ENCODE measurements around the gene HNRNPH2.

HNRNPH2 gene

GRCh38 chrX:101398694-101399093 is 9.3 kb upstream of the HNRNPH2 start:
- no peak for DNase-seq

- no peak for DNase-seq
These were observed 8.2 kb upstream of the HNRNPH2 start for GRCh38 chrX:101399825-101400224.

- no peak for DNase-seq
These were observed 765 bp upstream of the HNRNPH2 start for GRCh38 chrX:101407167-101407747.

- DNase-seq: no peak
These were observed 465 bp downstream of the HNRNPH2 start for GRCh38 chrX:101408532-101408841.

GRCh38 chrX:101409043-101409442 is 1.0 kb downstream of the HNRNPH2 start:
- DNase-seq: no peak

GRCh38 chrX:101410461-101410860 is 2.4 kb downstream of the HNRNPH2 start:
- no peak for DNase-seq

GRCh38 chrX:101411984-101412383 is 4.0 kb downstream of the HNRNPH2 start:
- no peak for DNase-seq

GRCh38 chrX:101415180-101416145 is 7.4 kb downstream of the HNRNPH2 start:
- peak in 1 of 2 experiments; percentile 8 for DNase-seq

- no peak for DNase-seq
These were observed 8.7 kb downstream of the HNRNPH2 start for GRCh38 chrX:101416691-101417090.

- DNase-seq: no peak
These were observed 9.2 kb downstream of the HNRNPH2 start for GRCh38 chrX:101417190-101417589.

GRCh38 chrX:101417981-101418841 is 10.2 kb downstream of the HNRNPH2 start:
- DNase-seq: peak in 1 of 2 experiments; percentile 9

GRCh38 chrX:101419489-101419888 is 11.5 kb downstream of the HNRNPH2 start:
- no peak for DNase-seq

GRCh38 chrX:101427954-101428353 is 19.9 kb downstream of the HNRNPH2 start:
- no peak for DNase-seq

GRCh38 chrX:101429934-101430333 is 21.9 kb downstream of the HNRNPH2 start:
- DNase-seq: no peak

GRCh38 chrX:101430457-101431078 is 22.5 kb downstream of the HNRNPH2 start:
- DNase-seq: no peak

GRCh38 chrX:101442085-101442484 is 34.1 kb downstream of the HNRNPH2 start:
- no peak for DNase-seq

GRCh38 chrX:101449279-101449678 is 41.3 kb downstream of the HNRNPH2 start:
- no peak for DNase-seq

- no peak for DNase-seq
These were observed 42.1 kb downstream of the HNRNPH2 start for GRCh38 chrX:101450085-101450484.

GRCh38 chrX:101450961-101451360 is 42.9 kb downstream of the HNRNPH2 start:
- DNase-seq: no peak

- DNase-seq: no peak
These were observed 44.0 kb downstream of the HNRNPH2 start for GRCh38 chrX:101452056-101452455.

- DNase-seq: no peak
These were observed 52.6 kb downstream of the HNRNPH2 start for GRCh38 chrX:101460669-101461068.

GRCh38 chrX:101462892-101463291 is 54.9 kb downstream of the HNRNPH2 start:
- DNase-seq: no peak

Measured in cerebellar nuclear complex (tissue), 1 donor.